ENCODE data around the gene TNRC6B.

- TF ChIP-seq, protein P1, sequence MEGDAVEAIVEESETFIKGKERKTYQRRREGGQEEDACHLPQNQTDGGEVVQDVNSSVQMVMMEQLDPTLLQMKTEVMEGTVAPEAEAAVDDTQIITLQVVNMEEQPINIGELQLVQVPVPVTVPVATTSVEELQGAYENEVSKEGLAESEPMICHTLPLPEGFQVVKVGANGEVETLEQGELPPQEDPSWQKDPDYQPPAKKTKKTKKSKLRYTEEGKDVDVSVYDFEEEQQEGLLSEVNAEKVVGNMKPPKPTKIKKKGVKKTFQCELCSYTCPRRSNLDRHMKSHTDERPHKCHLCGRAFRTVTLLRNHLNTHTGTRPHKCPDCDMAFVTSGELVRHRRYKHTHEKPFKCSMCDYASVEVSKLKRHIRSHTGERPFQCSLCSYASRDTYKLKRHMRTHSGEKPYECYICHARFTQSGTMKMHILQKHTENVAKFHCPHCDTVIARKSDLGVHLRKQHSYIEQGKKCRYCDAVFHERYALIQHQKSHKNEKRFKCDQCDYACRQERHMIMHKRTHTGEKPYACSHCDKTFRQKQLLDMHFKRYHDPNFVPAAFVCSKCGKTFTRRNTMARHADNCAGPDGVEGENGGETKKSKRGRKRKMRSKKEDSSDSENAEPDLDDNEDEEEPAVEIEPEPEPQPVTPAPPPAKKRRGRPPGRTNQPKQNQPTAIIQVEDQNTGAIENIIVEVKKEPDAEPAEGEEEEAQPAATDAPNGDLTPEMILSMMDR (conservative IDR thresholded peaks at IDR 0.05; ENCODE audit: low read depth in 2 of 2): no peak
- no peak for TF ChIP-seq EZH2 (IDR thresholded peaks at IDR 0.05; ENCODE audit: low read depth, unreplicated experiment)
- TF ChIP-seq, protein P2, sequence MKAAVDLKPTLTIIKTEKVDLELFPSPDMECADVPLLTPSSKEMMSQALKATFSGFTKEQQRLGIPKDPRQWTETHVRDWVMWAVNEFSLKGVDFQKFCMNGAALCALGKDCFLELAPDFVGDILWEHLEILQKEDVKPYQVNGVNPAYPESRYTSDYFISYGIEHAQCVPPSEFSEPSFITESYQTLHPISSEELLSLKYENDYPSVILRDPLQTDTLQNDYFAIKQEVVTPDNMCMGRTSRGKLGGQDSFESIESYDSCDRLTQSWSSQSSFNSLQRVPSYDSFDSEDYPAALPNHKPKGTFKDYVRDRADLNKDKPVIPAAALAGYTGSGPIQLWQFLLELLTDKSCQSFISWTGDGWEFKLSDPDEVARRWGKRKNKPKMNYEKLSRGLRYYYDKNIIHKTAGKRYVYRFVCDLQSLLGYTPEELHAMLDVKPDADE (IDR thresholded peaks at IDR 0.05): no peak
- no peak for TF ChIP-seq STAT1 (IDR thresholded peaks at IDR 0.05; ENCODE audit: unreplicated experiment)
- no peak for TF ChIP-seq POLR2AphosphoS5 (IDR thresholded peaks at IDR 0.05; ENCODE audit: low read depth)
- TF ChIP-seq EZH2phosphoT487 (IDR thresholded peaks at IDR 0.05; ENCODE audit: unreplicated experiment): no peak
- TF ChIP-seq CREB1 (CRISPR knock-in tag; IDR thresholded peaks at IDR 0.05; ENCODE audit: low read depth): no peak
- no peak for TF ChIP-seq JUNB (IDR thresholded peaks at IDR 0.05; ENCODE audit: unreplicated experiment)
- TF ChIP-seq, protein P3, sequence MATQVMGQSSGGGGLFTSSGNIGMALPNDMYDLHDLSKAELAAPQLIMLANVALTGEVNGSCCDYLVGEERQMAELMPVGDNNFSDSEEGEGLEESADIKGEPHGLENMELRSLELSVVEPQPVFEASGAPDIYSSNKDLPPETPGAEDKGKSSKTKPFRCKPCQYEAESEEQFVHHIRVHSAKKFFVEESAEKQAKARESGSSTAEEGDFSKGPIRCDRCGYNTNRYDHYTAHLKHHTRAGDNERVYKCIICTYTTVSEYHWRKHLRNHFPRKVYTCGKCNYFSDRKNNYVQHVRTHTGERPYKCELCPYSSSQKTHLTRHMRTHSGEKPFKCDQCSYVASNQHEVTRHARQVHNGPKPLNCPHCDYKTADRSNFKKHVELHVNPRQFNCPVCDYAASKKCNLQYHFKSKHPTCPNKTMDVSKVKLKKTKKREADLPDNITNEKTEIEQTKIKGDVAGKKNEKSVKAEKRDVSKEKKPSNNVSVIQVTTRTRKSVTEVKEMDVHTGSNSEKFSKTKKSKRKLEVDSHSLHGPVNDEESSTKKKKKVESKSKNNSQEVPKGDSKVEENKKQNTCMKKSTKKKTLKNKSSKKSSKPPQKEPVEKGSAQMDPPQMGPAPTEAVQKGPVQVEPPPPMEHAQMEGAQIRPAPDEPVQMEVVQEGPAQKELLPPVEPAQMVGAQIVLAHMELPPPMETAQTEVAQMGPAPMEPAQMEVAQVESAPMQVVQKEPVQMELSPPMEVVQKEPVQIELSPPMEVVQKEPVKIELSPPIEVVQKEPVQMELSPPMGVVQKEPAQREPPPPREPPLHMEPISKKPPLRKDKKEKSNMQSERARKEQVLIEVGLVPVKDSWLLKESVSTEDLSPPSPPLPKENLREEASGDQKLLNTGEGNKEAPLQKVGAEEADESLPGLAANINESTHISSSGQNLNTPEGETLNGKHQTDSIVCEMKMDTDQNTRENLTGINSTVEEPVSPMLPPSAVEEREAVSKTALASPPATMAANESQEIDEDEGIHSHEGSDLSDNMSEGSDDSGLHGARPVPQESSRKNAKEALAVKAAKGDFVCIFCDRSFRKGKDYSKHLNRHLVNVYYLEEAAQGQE (IDR thresholded peaks at IDR 0.05; ENCODE audit: unreplicated experiment): no peak
- no peak for TF ChIP-seq ZNF114 (CRISPR knock-in tag; IDR thresholded peaks at IDR 0.05)
- no peak for TF ChIP-seq NANOG (IDR thresholded peaks at IDR 0.05; ENCODE audit: borderline replicate concordance)
Observed at GRCh38 chr22:40180403-40180802, 2.7 kb downstream of the TNRC6B start.

All from GM23338 (cell line).